Cardiac muscle cell (in vitro differentiated cells and primary cell): ENCODE results near the gene RIMBP3C. TPM values are rescaled to one million over a fixed set of nuclear protein-coding genes. Genes with fewer than 3 reads are reported as not detected.
"Not testable (repeated sequence)": the region's sequence is repeated elsewhere in the genome, so short reads cannot be mapped to it uniquely, and the experiment has no call there.

ENCODE experiments used
- DNase-seq, 2 donors: peaks; one replicate each; pipeline versions ENCODE4 v3.0.0 to v3.0.0-alpha.2; 2010 to 2017; ENCODE audit warnings: low read depth in 1 of 2, low spot score in 1 of 2
- H3K27ac ChIP-seq: fragments of 200-600 bp; sonication (generic); 2 replicates; pipeline ENCODE4 v1.5.1; 2016
- H3K27me3 ChIP-seq: fragments of 200-600 bp; sonication (generic); 2 replicates; pipeline ENCODE4 v1.6.0; 2016; ENCODE audit warnings: control low read depth
- H3K36me3 ChIP-seq: fragments of 200-600 bp; sonication (generic); 2 replicates; pipeline ENCODE4 v1.5.1; 2016; ENCODE audit warnings: control low read depth
- H3K4me1 ChIP-seq: fragments of 200-600 bp; sonication (generic); 2 replicates; pipeline ENCODE4 v1.8.1; 2017; ENCODE audit warnings: low read depth, mild to moderate bottlenecking, mixed run types
- H3K4me3 ChIP-seq: fragments of 200-600 bp; sonication (generic); 2 replicates; pipeline ENCODE4 v1.5.1; 2016; ENCODE audit warnings: mild to moderate bottlenecking
- H3K9me3 ChIP-seq: fragments of 200-600 bp; sonication (generic); 2 replicates; pipeline ENCODE4 v1.5.1; 2017; ENCODE audit warnings: low read depth, mild to moderate bottlenecking, control low read depth
- CTCF ChIP-seq: IDR thresholded peaks from 2 replicates; pipeline ENCODE4 v1.5.1; 2012; ENCODE audit warnings: low read depth, mild to moderate bottlenecking, low read length
- polyA plus RNA-seq: library from polyadenylated mRNA; unstranded; fragments of >200 nt; fragmentation: Nextera tagmentation; extraction: Ambion mirVana; gene quantifications from 2 replicates; pipeline ENCODE4 v1.2.1, GENCODE V29; 2016
- total RNA-seq: library from RNA; depleted of rRNA; stranded (reverse); fragments of >200 nt; gene quantifications from 2 replicates; pipeline ENCODE4 v1.2.3, GENCODE V29; 2016

The RIMBP3C gene
- total and polyA plus RNA-seq, 2 experiments from 2014 or later = 0.59 to 1.1 TPM

GRCh38 chr22:21573750-21574494 lies 22.7 kb upstream of the RIMBP3C start:
- DNase-seq = no peak
- TF ChIP-seq CTCF = no peak
- H3K27ac ChIP-seq = peak overlapping the region; percentile 50
- no peaks in the 10 kb centered on the region for H3K9me3 ChIP-seq
- peaks cover 20% of the 10 kb centered on the region for H3K4me1 ChIP-seq
- H3K36me3 ChIP-seq = no peaks in the 10 kb centered on the region
- H3K4me3 ChIP-seq = no peak overlapping the region
- no peaks in the 10 kb centered on the region for H3K27me3 ChIP-seq

GRCh38 chr22:21573293-21573734 lies 22.1 kb upstream of the RIMBP3C start:
- H3K4me3 ChIP-seq = no peak overlapping the region
- peak overlapping the region; percentile 50 for H3K27ac ChIP-seq
- peaks cover 22% of the 10 kb centered on the region for H3K4me1 ChIP-seq
- no peaks in the 10 kb centered on the region for H3K36me3 ChIP-seq
- no peak for TF ChIP-seq CTCF
- H3K27me3 ChIP-seq = no peaks in the 10 kb centered on the region
- DNase-seq = no peak
- H3K9me3 ChIP-seq = no peaks in the 10 kb centered on the region

- TF ChIP-seq CTCF = no peak
- H3K4me3 ChIP-seq = no peak overlapping the region
- H3K27ac ChIP-seq = no peak overlapping the region
- no peak for DNase-seq
- no peaks in the 10 kb centered on the region for H3K27me3 ChIP-seq
- peaks cover 22% of the 10 kb centered on the region for H3K4me1 ChIP-seq
- H3K9me3 ChIP-seq = no peaks in the 10 kb centered on the region
- H3K36me3 ChIP-seq = no peaks in the 10 kb centered on the region
Measured at GRCh38 chr22:21571679-21572078, 20.4 kb upstream of the RIMBP3C start.

- TF ChIP-seq CTCF = no peak
- H3K4me1 ChIP-seq = peaks cover 22% of the 10 kb centered on the region
- no peak overlapping the region for H3K4me3 ChIP-seq
- H3K36me3 ChIP-seq = no peaks in the 10 kb centered on the region
- H3K27ac ChIP-seq = peak overlapping the region; percentile 98
- no peaks in the 10 kb centered on the region for H3K9me3 ChIP-seq
- no peaks in the 10 kb centered on the region for H3K27me3 ChIP-seq
- no peak for DNase-seq
Measured at GRCh38 chr22:21570398-21570797, 19.1 kb upstream of the RIMBP3C start.

GRCh38 chr22:21569459-21570170 lies 18.4 kb upstream of the RIMBP3C start:
- no peaks in the 10 kb centered on the region for H3K9me3 ChIP-seq
- no peak for TF ChIP-seq CTCF
- H3K27me3 ChIP-seq = no peaks in the 10 kb centered on the region
- peaks cover 22% of the 10 kb centered on the region for H3K4me1 ChIP-seq
- no peak for DNase-seq
- H3K36me3 ChIP-seq = no peaks in the 10 kb centered on the region
- peak overlapping the region; percentile 93 for H3K4me3 ChIP-seq
- peak overlapping the region; percentile 98 for H3K27ac ChIP-seq

GRCh38 chr22:21569076-21569427 lies 17.8 kb upstream of the RIMBP3C start:
- peaks cover 22% of the 10 kb centered on the region for H3K4me1 ChIP-seq
- not testable (repeated sequence) for H3K27me3 ChIP-seq

More at GRCh38 chr22:21569076-21569427, 17.8 kb upstream of the RIMBP3C start:
- H3K27ac ChIP-seq = peak overlapping the region; percentile 98
- not testable (repeated sequence) for H3K36me3 ChIP-seq, H3K9me3 ChIP-seq, DNase-seq
- H3K4me3 ChIP-seq = peak overlapping the region; percentile 93
